Measurements from ENCODE around the gene BAHCC1.

GRCh38 chr17:81427173-81428120 lies 32.2 kb downstream of the BAHCC1 start:
- TF ChIP-seq TCF3 (IDR thresholded peaks at IDR 0.05; ENCODE audit: borderline replicate concordance, insufficient read depth, low read depth, low read length) (no peak), POLR2A (IDR thresholded peaks at IDR 0.05; ENCODE audit: low read depth, low read length) (no peak), TBL1XR1 (IDR thresholded peaks at IDR 0.05; ENCODE audit: low read depth, low read length) (no peak), EED (IDR thresholded peaks at IDR 0.05; ENCODE audit: low read depth) (no peak), SRF (IDR thresholded peaks at IDR 0.05; ENCODE audit: low read depth in 2 of 2, low read length in 2 of 2) (no peak)
- TF ChIP-seq, protein P1, sequence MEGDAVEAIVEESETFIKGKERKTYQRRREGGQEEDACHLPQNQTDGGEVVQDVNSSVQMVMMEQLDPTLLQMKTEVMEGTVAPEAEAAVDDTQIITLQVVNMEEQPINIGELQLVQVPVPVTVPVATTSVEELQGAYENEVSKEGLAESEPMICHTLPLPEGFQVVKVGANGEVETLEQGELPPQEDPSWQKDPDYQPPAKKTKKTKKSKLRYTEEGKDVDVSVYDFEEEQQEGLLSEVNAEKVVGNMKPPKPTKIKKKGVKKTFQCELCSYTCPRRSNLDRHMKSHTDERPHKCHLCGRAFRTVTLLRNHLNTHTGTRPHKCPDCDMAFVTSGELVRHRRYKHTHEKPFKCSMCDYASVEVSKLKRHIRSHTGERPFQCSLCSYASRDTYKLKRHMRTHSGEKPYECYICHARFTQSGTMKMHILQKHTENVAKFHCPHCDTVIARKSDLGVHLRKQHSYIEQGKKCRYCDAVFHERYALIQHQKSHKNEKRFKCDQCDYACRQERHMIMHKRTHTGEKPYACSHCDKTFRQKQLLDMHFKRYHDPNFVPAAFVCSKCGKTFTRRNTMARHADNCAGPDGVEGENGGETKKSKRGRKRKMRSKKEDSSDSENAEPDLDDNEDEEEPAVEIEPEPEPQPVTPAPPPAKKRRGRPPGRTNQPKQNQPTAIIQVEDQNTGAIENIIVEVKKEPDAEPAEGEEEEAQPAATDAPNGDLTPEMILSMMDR (IDR thresholded peaks at IDR 0.05 in 2 of 3, conservative IDR thresholded peaks at IDR 0.05 in 1 of 3; ENCODE audit: control insufficient read depth in 2 of 3, extremely low read depth in 1 of 3, insufficient read depth in 1 of 3, low read depth in 3 of 3, low read length in 3 of 3) = no peak
- TF ChIP-seq, protein P2, sequence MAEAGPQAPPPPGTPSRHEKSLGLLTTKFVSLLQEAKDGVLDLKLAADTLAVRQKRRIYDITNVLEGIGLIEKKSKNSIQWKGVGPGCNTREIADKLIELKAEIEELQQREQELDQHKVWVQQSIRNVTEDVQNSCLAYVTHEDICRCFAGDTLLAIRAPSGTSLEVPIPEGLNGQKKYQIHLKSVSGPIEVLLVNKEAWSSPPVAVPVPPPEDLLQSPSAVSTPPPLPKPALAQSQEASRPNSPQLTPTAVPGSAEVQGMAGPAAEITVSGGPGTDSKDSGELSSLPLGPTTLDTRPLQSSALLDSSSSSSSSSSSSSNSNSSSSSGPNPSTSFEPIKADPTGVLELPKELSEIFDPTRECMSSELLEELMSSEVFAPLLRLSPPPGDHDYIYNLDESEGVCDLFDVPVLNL (IDR thresholded peaks at IDR 0.05; ENCODE audit: low read depth, low read length) = no peak
